HCT116 (cell line): ENCODE data around the gene UBL5. TPM values are rescaled to one million over a fixed set of nuclear protein-coding genes. Genes with fewer than 3 reads are reported as not detected.

Source experiments
- ATAC-seq: fragments of 200-7000 bp; cut with Tn5 transposase; 2 replicates; pipeline ENCODE4 v1.9.1; 2020; ENCODE audit warnings: mild to moderate bottlenecking, moderate library complexity
- BruUV-seq: library from RNA; stranded (reverse); fragments of 400-500 nt; replicated peaks from 2 replicates; lab custom pipeline; 2021; lab: Mats Ljungman, UMichigan
- CTCF ChIA-PET: fragments of 300-600 bp; sonication (Branson Sonifier 250); formaldehyde crosslinking; loops from one replicate; lab custom pipeline; 2021; ENCODE audit warnings: antibody characterized with exemption; lab: Charles Lee
- POLR2A ChIA-PET: fragments of 300-600, 350-600 bp; sonication (Branson Sonifier 250); formaldehyde crosslinking; loops from one replicate; lab custom pipeline; 2021; ENCODE audit warnings: antibody characterized with exemption; lab: Charles Lee
- RAD21 ChIA-PET, 2 experiments: fragments of 300-600 bp; sonication (Branson Sonifier 250); formaldehyde crosslinking; loops; one replicate each; lab custom pipeline; 2023; ENCODE audit warnings: low total read pairs in 2 of 2; ENCODE audit not compliant: uncharacterized antibody in 2 of 2, unreplicated experiment in 2 of 2, low non-redundant PET in 1 of 2; lab: Charles Lee
- DNase-seq: peaks from one replicate; pipeline ENCODE4 v3.0.0-alpha.2; 2010; ENCODE audit warnings: low read depth, low spot score
- H2AFZ ChIP-seq: fragments of 200-600 bp; shearing (Covaris generic), sonication (generic); 2 replicates; pipeline ENCODE4 v1.6.1; 2017; ENCODE audit warnings: low read depth, mixed run types, mixed read lengths, antibody characterized with exemption, low read length; ENCODE audit not compliant: poor library complexity, severe bottlenecking
- H3K27ac ChIP-seq: 2 replicates; pipeline ENCODE4 v1.5.1; 2012; ENCODE audit warnings: low read depth, low read length
- H3K27me3 ChIP-seq: fragments of 200-600 bp; sonication (generic); 2 replicates; pipeline ENCODE4 v1.6.1; 2016; ENCODE audit warnings: mixed run types, low read length, mixed read lengths; ENCODE audit not compliant: insufficient read depth
- H3K36me3 ChIP-seq, 2 experiments: fragments of 200-500 bp in 1 of 2; fragments of 200-600 bp in 1 of 2; sonication (Bioruptor generic) in 1 of 2; sonication (generic) in 1 of 2; 2 replicates each; pipeline versions ENCODE4 v1.5.1 to v1.6.1; 2014 to 2016; ENCODE audit warnings: low read length in 2 of 2, inconsistent platforms in 1 of 2, mixed read lengths in 1 of 2, mixed run types in 1 of 2; ENCODE audit not compliant: insufficient read depth in 2 of 2, control insufficient read depth in 1 of 2
- H3K4me1 ChIP-seq, 2 experiments: fragments of 200-600 bp in 1 of 2; sonication (generic) in 1 of 2; 2 replicates each; pipeline versions ENCODE4 v1.5.1 to v1.6.1; 2012 to 2017; ENCODE audit warnings: low read length in 2 of 2, inconsistent platforms in 1 of 2, mild to moderate bottlenecking in 1 of 2, mixed read lengths in 1 of 2, mixed run types in 1 of 2, moderate library complexity in 1 of 2; ENCODE audit not compliant: insufficient read depth in 2 of 2, control insufficient read depth in 1 of 2
- H3K4me2 ChIP-seq: fragments of 200-600 bp; sonication (generic); 2 replicates; pipeline ENCODE4 v1.6.1; 2017; ENCODE audit warnings: mixed run types, low read length, mixed read lengths
- H3K4me3 ChIP-seq, 2 experiments: fragments of 200-600 bp in 1 of 2; sonication (generic) in 1 of 2; replicated peaks in 1 of 2; 2 replicates each; pipeline ENCODE4 v1.5.1; 2011 to 2016; ENCODE audit warnings: low read length in 2 of 2, control low read depth in 1 of 2, low read depth in 1 of 2, mild to moderate bottlenecking in 1 of 2, mixed read lengths in 1 of 2, mixed run types in 1 of 2
- H3K79me2 ChIP-seq: fragments of 200-600 bp; sonication (generic); 2 replicates; pipeline ENCODE4 v1.6.1; 2017; ENCODE audit warnings: mild to moderate bottlenecking, mixed run types, low read length, moderate library complexity, mixed read lengths; ENCODE audit not compliant: insufficient read depth
- H3K9ac ChIP-seq: fragments of 200-600 bp; sonication (generic); 2 replicates; pipeline ENCODE4 v1.6.1; 2016; ENCODE audit warnings: low read length, mixed read lengths
- H3K9me2 ChIP-seq: fragments of 200-600 bp; sonication (generic), shearing (Covaris generic); 2 replicates; pipeline ENCODE4 v1.6.1; 2017; ENCODE audit warnings: mixed run types, mild to moderate bottlenecking, moderate library complexity; ENCODE audit not compliant: insufficient read depth
- H3K9me3 ChIP-seq, 2 experiments: fragments of 200-500 bp in 1 of 2; fragments of 200-600 bp in 1 of 2; sonication (Bioruptor generic) in 1 of 2; sonication (generic) in 1 of 2; 2 replicates each; pipeline ENCODE4 v1.6.1; 2014 to 2017; ENCODE audit warnings: low read length in 2 of 2, mixed read lengths in 2 of 2, inconsistent platforms in 1 of 2, low read depth in 1 of 2, mild to moderate bottlenecking in 1 of 2, mixed run types in 1 of 2, moderate library complexity in 1 of 2; ENCODE audit not compliant: control insufficient read depth in 1 of 2, insufficient read depth in 1 of 2
- H4K20me1 ChIP-seq: fragments of 200-600 bp; sonication (generic), shearing (Covaris generic); 2 replicates; pipeline ENCODE4 v1.6.1; 2017; ENCODE audit warnings: mixed run types, mild to moderate bottlenecking, moderate library complexity; ENCODE audit not compliant: insufficient read depth
- CBX3 ChIP-seq: IDR thresholded peaks from 2 replicates; pipeline ENCODE4 v1.6.1; 2012; ENCODE audit warnings: low read depth
- CEBPB ChIP-seq: IDR thresholded peaks from 2 replicates; pipeline ENCODE4 v1.6.1; 2012; ENCODE audit warnings: low read depth
- EGR1 ChIP-seq: IDR thresholded peaks from 2 replicates; pipeline ENCODE4 v1.6.1; 2012; ENCODE audit warnings: low read depth
- ELF1 ChIP-seq: IDR thresholded peaks from 2 replicates; pipeline ENCODE4 v1.6.1; 2012; ENCODE audit warnings: low read depth, borderline replicate concordance
- EZH2 ChIP-seq: fragments of 200-600 bp; sonication (generic); IDR thresholded peaks from 2 replicates; pipeline ENCODE4 v1.6.1; 2017; ENCODE audit warnings: antibody characterized with exemption, mixed run types
- POLR2AphosphoS5 ChIP-seq: IDR thresholded peaks from 2 replicates; pipeline ENCODE4 v1.6.1; 2011; ENCODE audit warnings: mild to moderate bottlenecking, low read depth, low read length, moderate library complexity
- RAD21 ChIP-seq: IDR thresholded peaks from 2 replicates; pipeline ENCODE4 v1.6.1; 2012; ENCODE audit warnings: low read depth, mild to moderate bottlenecking
- SP1 ChIP-seq: IDR thresholded peaks from 2 replicates; pipeline ENCODE4 v1.6.1; 2012; ENCODE audit warnings: low read depth
- YY1 ChIP-seq: IDR thresholded peaks from 2 replicates; pipeline ENCODE4 v1.6.1; 2011; ENCODE audit warnings: low read length, low read depth, moderate library complexity, mild to moderate bottlenecking; ENCODE audit not compliant: insufficient replicate concordance; ENCODE audit errors: extremely low read depth
- ZFX ChIP-seq: fragments of 450-650 bp; IDR thresholded peaks from 2 replicates; pipeline ENCODE4 v1.6.1; 2017
- ZNF274 ChIP-seq: fragments of 200-500 bp; sonication (Bioruptor generic); IDR thresholded peaks from 2 replicates; pipeline ENCODE4 v1.6.1; 2014; ENCODE audit warnings: mild to moderate bottlenecking, low read depth, low read length, inconsistent platforms
- intact Hi-C: fragments of 100-400 bp; cut with micrococcal nuclease; formaldehyde crosslinking; loops from 2 replicates; pipeline ENCODE4 v1.10.0; 2022
- total RNA-seq: library from RNA; stranded (reverse); gene quantifications from one replicate; pipeline ENCODE4 v1.2.1, GENCODE V29; 2021; ENCODE audit not compliant: unreplicated experiment
- TF ChIP-seq, protein P1 (sequence below): IDR thresholded peaks from 2 replicates; pipeline ENCODE4 v1.6.1; 2012; ENCODE audit warnings: low read depth
- TF ChIP-seq, protein P2 (sequence below): IDR thresholded peaks from 2 replicates; pipeline ENCODE4 v1.6.1; 2011; ENCODE audit warnings: mild to moderate bottlenecking, low read length, moderate library complexity; ENCODE audit not compliant: insufficient replicate concordance; ENCODE audit errors: extremely low read depth
- TF ChIP-seq, protein P3 (sequence below): IDR thresholded peaks from 2 replicates; pipeline ENCODE4 v1.6.1; 2012
- TF ChIP-seq, protein P4 (sequence below): IDR thresholded peaks from 2 replicates; pipeline ENCODE4 v1.6.1; 2012

UBL5 gene
- total RNA-seq, 1 experiment from 2014 or later, result 335 TPM

DNA sequence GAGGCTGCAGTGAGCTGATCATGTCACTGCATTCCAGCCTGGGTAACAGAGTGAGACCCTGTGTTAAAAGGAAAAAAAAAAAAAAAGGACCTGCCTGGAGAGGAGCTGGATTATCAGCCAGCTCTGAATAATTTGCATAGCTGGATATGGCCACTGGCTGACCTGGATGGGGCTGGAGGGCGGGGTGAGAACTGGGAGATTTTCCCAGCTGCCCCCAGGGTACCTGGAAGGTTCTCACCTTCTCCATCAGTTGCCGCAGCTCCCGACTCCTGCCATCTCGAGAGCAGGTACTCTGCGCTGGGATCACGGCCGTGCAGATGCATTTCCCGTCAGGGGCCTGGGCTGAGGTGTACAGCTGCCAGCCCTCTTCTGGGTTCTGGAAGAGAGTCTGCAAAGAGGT, 32.7 kb downstream of the UBL5 start (continued):
- TF ChIP-seq, protein P1, sequence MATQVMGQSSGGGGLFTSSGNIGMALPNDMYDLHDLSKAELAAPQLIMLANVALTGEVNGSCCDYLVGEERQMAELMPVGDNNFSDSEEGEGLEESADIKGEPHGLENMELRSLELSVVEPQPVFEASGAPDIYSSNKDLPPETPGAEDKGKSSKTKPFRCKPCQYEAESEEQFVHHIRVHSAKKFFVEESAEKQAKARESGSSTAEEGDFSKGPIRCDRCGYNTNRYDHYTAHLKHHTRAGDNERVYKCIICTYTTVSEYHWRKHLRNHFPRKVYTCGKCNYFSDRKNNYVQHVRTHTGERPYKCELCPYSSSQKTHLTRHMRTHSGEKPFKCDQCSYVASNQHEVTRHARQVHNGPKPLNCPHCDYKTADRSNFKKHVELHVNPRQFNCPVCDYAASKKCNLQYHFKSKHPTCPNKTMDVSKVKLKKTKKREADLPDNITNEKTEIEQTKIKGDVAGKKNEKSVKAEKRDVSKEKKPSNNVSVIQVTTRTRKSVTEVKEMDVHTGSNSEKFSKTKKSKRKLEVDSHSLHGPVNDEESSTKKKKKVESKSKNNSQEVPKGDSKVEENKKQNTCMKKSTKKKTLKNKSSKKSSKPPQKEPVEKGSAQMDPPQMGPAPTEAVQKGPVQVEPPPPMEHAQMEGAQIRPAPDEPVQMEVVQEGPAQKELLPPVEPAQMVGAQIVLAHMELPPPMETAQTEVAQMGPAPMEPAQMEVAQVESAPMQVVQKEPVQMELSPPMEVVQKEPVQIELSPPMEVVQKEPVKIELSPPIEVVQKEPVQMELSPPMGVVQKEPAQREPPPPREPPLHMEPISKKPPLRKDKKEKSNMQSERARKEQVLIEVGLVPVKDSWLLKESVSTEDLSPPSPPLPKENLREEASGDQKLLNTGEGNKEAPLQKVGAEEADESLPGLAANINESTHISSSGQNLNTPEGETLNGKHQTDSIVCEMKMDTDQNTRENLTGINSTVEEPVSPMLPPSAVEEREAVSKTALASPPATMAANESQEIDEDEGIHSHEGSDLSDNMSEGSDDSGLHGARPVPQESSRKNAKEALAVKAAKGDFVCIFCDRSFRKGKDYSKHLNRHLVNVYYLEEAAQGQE, result no peak
- TF ChIP-seq CEBPB (no peak), YY1 (no peak)

DNA sequence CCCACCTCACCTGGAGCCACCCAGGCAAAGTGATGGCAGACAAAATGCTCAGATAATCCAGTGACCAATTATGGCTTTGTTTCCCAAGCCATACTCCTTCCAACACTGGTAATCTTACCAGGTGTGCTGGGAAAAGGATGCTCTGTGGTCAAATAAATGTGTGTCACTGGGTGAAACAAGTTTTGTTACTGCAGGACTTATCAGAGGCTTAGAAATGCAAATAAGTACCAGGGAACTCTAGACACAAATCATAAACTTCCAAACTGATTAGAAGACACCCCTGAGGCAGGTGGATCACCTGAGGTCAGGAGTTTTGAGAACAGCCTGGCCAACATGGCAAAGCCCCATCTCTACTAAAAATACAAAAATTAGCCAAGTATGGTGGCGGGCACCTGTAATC, 33.8 kb downstream of the UBL5 start:
- no peaks in the 10 kb centered on the region for H3K27me3 ChIP-seq
- no peaks in the 10 kb centered on the region for H4K20me1 ChIP-seq
- ChIA-PET POLR2A (no interaction called here), CTCF (no interaction called here), RAD21 (no interaction called here)
- no peak overlapping the region for H3K9ac ChIP-seq
- H3K4me1 ChIP-seq, result peaks cover 0 to 5% of the 10 kb centered on the region in 2 experiments; a peak in 2 of 4 replicates
- no peaks in the 10 kb centered on the region for H3K9me3 ChIP-seq
- no peak overlapping the region for H3K4me2 ChIP-seq
- H2AFZ ChIP-seq, result no peak overlapping the region
- H3K79me2 ChIP-seq, result no peaks in the 10 kb centered on the region
- ATAC-seq (no peak), DNase-seq (no peak)
- H3K27ac ChIP-seq, result no peak overlapping the region
- BruUV-seq, result no TSS peak
- intact Hi-C loops, result no loop called here
- peaks cover 0 to 2% of the 10 kb centered on the region in 2 experiments; a peak in 1 of 4 replicates for H3K36me3 ChIP-seq
- no peaks in the 10 kb centered on the region for H3K9me2 ChIP-seq
- no peak overlapping the region for H3K4me3 ChIP-seq
- TF ChIP-seq RAD21, result no peak
- TF ChIP-seq EZH2, result no peak
- TF ChIP-seq, protein P1, result no peak
- no peak for TF ChIP-seq YY1
- TF ChIP-seq CEBPB, result no peak
- TF ChIP-seq ELF1, result no peak
- TF ChIP-seq CBX3, result no peak
- TF ChIP-seq SP1, result no peak
- TF ChIP-seq, protein P2, sequence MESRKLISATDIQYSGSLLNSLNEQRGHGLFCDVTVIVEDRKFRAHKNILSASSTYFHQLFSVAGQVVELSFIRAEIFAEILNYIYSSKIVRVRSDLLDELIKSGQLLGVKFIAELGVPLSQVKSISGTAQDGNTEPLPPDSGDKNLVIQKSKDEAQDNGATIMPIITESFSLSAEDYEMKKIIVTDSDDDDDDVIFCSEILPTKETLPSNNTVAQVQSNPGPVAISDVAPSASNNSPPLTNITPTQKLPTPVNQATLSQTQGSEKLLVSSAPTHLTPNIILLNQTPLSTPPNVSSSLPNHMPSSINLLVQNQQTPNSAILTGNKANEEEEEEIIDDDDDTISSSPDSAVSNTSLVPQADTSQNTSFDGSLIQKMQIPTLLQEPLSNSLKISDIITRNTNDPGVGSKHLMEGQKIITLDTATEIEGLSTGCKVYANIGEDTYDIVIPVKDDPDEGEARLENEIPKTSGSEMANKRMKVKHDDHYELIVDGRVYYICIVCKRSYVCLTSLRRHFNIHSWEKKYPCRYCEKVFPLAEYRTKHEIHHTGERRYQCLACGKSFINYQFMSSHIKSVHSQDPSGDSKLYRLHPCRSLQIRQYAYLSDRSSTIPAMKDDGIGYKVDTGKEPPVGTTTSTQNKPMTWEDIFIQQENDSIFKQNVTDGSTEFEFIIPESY, result no peak
- TF ChIP-seq ZNF274, result no peak
- no peak for TF ChIP-seq ZFX
- TF ChIP-seq, protein P3, sequence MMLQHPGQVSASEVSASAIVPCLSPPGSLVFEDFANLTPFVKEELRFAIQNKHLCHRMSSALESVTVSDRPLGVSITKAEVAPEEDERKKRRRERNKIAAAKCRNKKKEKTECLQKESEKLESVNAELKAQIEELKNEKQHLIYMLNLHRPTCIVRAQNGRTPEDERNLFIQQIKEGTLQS, result no peak
- TF ChIP-seq, protein P4, sequence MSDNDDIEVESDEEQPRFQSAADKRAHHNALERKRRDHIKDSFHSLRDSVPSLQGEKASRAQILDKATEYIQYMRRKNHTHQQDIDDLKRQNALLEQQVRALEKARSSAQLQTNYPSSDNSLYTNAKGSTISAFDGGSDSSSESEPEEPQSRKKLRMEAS, result no peak
- TF ChIP-seq POLR2AphosphoS5, result no peak
- no peak for TF ChIP-seq EGR1
